Raji (cell line): ENCODE data around the gene IL21.

Experiments
- POLR2A ChIP-seq: IDR thresholded peaks from 2 replicates; pipeline ENCODE4 v1.6.1; 2011; ENCODE audit warnings: low read depth, low read length, control low read depth; ENCODE audit not compliant: insufficient read depth

The IL21 gene

GRCh38 chr4:122614621-122615020 is 6.2 kb downstream of the IL21 start:
- TF ChIP-seq POLR2A: no peak

- no peak for TF ChIP-seq POLR2A
Observed at GRCh38 chr4:122612540-122612939, 8.3 kb downstream of the IL21 start.

- no peak for TF ChIP-seq POLR2A
Observed at GRCh38 chr4:122606364-122607043, 14.4 kb downstream of the IL21 start.

- no peak for TF ChIP-seq POLR2A
Observed at GRCh38 chr4:122604146-122604545, 16.7 kb downstream of the IL21 start.

GRCh38 chr4:122603156-122603574 is 17.7 kb downstream of the IL21 start:
- TF ChIP-seq POLR2A: no peak

GRCh38 chr4:122602277-122603142 is 18.4 kb downstream of the IL21 start:
- no peak for TF ChIP-seq POLR2A

GRCh38 chr4:122591196-122591595 is 29.7 kb downstream of the IL21 start:
- TF ChIP-seq POLR2A: no peak

GRCh38 chr4:122588453-122589238 is 32.2 kb downstream of the IL21 start:
- no peak for TF ChIP-seq POLR2A

- TF ChIP-seq POLR2A: no peak
Observed at GRCh38 chr4:122584519-122584918, 36.3 kb downstream of the IL21 start.

- no peak for TF ChIP-seq POLR2A
Observed at GRCh38 chr4:122583906-122584305, 37.0 kb downstream of the IL21 start.

- no peak for TF ChIP-seq POLR2A
Observed at GRCh38 chr4:122577808-122578781, 42.8 kb downstream of the IL21 start.

- no peak for TF ChIP-seq POLR2A
Observed at GRCh38 chr4:122577189-122577553, 43.7 kb downstream of the IL21 start.

GRCh38 chr4:122576261-122577188 is 44.3 kb downstream of the IL21 start:
- no peak for TF ChIP-seq POLR2A

- TF ChIP-seq POLR2A: no peak
Observed at GRCh38 chr4:122562449-122562848, 58.4 kb downstream of the IL21 start.
